ENCODE results near the gene RAB44.

Gene RAB44

DNA sequence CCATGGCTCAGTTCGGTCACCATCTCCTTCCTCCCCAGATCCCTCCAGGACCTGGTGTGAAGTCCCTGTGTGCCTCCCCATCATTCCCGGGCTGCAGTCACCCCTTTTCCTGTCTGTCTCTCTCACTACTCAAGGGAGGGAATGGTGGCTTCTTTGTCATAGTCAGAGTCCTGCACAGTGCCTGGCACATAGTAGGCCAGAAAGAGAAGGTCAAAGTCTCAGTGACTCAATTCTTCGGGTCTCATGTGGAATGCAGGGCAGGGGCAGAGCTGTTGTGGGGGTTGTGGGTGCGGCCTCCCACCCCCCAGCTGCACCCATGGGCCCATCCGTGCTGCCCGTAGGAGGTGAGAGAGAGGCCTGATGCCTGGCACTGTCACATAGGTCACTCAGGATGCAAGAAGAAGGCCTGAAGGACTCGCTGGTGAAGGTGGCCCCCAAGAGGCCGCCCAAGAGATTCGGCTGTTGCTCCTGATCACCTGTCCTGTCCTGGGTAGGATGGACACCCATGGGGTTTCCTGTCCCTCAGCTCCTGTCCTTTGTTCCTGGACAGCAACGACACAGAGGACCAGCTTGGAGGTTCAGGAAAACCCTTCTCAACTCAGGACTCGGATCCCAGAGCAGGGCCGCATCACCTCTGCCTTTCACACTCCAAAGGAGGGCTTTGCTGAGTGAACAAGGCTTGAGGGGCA is 34.1 kb downstream of the RAB44 start:
- H3K9me3 ChIP-seq (ENCODE audit: insufficient read depth, low read length), result no peaks in the 10 kb centered on the region
- no peak overlapping the region for H3K4me3 ChIP-seq (ENCODE audit: insufficient read length, low read depth)
- H3K9ac ChIP-seq (ENCODE audit: insufficient read length, low read depth), result no peak overlapping the region
- H3K4me1 ChIP-seq (ENCODE audit: insufficient read depth, insufficient read length), result peaks cover 18% of the 10 kb centered on the region
- no peaks in the 10 kb centered on the region for H3K36me3 ChIP-seq (ENCODE audit: insufficient read depth, insufficient read length, low read length)
- no peak for DNase-seq (ENCODE audit: low read depth, low spot score)
- TF ChIP-seq ZNF274 (IDR thresholded peaks at IDR 0.05; ENCODE audit: low read depth, low read length) (no peak), SUZ12 (IDR thresholded peaks at IDR 0.05; ENCODE audit: extremely low read depth, insufficient read depth, insufficient read length) (no peak), YY1 (IDR thresholded peaks at IDR 0.05; ENCODE audit: insufficient read depth, insufficient read length) (no peak)
- H3K27me3 ChIP-seq (ENCODE audit: insufficient read depth, insufficient read length), result no peaks in the 10 kb centered on the region

GRCh38 chr6:36733300-36733699 is 35.7 kb downstream of the RAB44 start:
- Histone ChIP-seq H3K27me3 (ENCODE audit: insufficient read depth, insufficient read length) (no peaks in the 10 kb centered on the region), H3K4me1 (ENCODE audit: insufficient read depth, insufficient read length) (peaks cover 18% of the 10 kb centered on the region), H3K9me3 (ENCODE audit: insufficient read depth, low read length) (no peaks in the 10 kb centered on the region), H3K9ac (ENCODE audit: insufficient read length, low read depth) (no peak overlapping the region), H3K36me3 (ENCODE audit: insufficient read depth, insufficient read length, low read length) (no peaks in the 10 kb centered on the region), H3K4me3 (ENCODE audit: insufficient read length, low read depth) (no peak overlapping the region)
- TF ChIP-seq YY1 (IDR thresholded peaks at IDR 0.05; ENCODE audit: insufficient read depth, insufficient read length), result no peak
- no peak for TF ChIP-seq ZNF274 (IDR thresholded peaks at IDR 0.05; ENCODE audit: low read depth, low read length)
- TF ChIP-seq SUZ12 (IDR thresholded peaks at IDR 0.05; ENCODE audit: extremely low read depth, insufficient read depth, insufficient read length), result no peak
- DNase-seq (ENCODE audit: low read depth, low spot score), result no peak

- DNase-seq (ENCODE audit: low read depth, low spot score), result no peak
- Histone ChIP-seq H3K4me1 (ENCODE audit: insufficient read depth, insufficient read length) (peaks cover 16% of the 10 kb centered on the region), H3K4me3 (ENCODE audit: insufficient read length, low read depth) (no peak overlapping the region), H3K9me3 (ENCODE audit: insufficient read depth, low read length) (no peaks in the 10 kb centered on the region), H3K9ac (ENCODE audit: insufficient read length, low read depth) (no peak overlapping the region), H3K27me3 (ENCODE audit: insufficient read depth, insufficient read length) (no peaks in the 10 kb centered on the region), H3K36me3 (ENCODE audit: insufficient read depth, insufficient read length, low read length) (no peaks in the 10 kb centered on the region)
- TF ChIP-seq ZNF274 (IDR thresholded peaks at IDR 0.05; ENCODE audit: low read depth, low read length), result no peak
- TF ChIP-seq YY1 (IDR thresholded peaks at IDR 0.05; ENCODE audit: insufficient read depth, insufficient read length), result no peak
- TF ChIP-seq SUZ12 (IDR thresholded peaks at IDR 0.05; ENCODE audit: extremely low read depth, insufficient read depth, insufficient read length), result no peak
These were observed 36.9 kb downstream of the RAB44 start for GRCh38 chr6:36734486-36735060.

DNA sequence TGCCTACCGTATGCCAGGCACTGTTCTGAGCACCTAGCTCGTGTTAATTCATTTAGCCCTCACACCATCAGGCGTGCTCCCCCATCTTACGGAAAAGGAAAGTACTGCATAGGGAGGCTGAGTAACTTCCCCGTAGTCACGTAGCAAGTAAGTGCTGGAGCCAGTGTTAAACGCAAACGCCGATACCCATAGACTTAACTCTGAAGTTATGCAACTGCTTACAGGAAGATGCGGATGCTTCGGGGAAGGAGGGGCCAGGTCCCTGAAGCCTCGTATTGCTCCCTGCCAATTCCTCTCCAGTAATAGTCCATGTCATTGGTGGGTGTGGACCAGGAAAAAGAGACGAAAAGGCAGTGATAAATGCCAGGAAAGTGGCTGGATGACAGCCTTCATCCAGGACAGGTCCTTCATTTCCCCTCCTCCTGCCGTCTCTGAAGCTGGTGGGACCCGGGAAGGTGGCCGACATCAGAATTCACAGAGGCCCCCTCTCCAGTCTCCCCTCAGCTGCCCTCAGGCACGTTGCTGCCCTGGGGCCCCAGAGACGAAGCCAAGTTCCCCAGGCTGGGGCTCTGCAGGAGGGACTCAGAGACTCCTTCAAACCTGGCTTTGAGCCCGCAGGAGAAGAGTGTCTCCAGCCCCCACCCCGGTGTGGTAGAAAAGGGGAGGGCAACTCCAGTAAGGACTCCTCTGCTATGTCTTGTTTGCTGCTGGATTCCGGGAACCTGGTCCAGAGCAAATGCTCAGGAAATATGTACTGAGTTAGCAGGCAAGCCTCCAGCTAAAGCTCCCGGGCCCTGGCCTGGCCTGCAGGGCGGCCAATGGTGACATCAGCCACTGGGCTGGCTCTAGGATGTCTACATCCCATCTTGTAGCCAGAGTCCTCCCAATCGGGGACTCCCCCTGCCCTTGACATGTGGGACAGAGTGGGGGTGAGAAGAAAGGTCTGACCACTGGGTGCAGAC is 37.8 kb downstream of the RAB44 start:
- Histone ChIP-seq H3K9ac (ENCODE audit: insufficient read length, low read depth) (no peak overlapping the region), H3K36me3 (ENCODE audit: insufficient read depth, insufficient read length, low read length) (no peaks in the 10 kb centered on the region), H3K27me3 (ENCODE audit: insufficient read depth, insufficient read length) (no peaks in the 10 kb centered on the region), H3K4me3 (ENCODE audit: insufficient read length, low read depth) (no peak overlapping the region), H3K9me3 (ENCODE audit: insufficient read depth, low read length) (no peaks in the 10 kb centered on the region), H3K4me1 (ENCODE audit: insufficient read depth, insufficient read length) (peaks cover 14% of the 10 kb centered on the region)
- TF ChIP-seq SUZ12 (IDR thresholded peaks at IDR 0.05; ENCODE audit: extremely low read depth, insufficient read depth, insufficient read length) (no peak), ZNF274 (IDR thresholded peaks at IDR 0.05; ENCODE audit: low read depth, low read length) (no peak)
- DNase-seq (ENCODE audit: low read depth, low spot score), result no peak

DNA sequence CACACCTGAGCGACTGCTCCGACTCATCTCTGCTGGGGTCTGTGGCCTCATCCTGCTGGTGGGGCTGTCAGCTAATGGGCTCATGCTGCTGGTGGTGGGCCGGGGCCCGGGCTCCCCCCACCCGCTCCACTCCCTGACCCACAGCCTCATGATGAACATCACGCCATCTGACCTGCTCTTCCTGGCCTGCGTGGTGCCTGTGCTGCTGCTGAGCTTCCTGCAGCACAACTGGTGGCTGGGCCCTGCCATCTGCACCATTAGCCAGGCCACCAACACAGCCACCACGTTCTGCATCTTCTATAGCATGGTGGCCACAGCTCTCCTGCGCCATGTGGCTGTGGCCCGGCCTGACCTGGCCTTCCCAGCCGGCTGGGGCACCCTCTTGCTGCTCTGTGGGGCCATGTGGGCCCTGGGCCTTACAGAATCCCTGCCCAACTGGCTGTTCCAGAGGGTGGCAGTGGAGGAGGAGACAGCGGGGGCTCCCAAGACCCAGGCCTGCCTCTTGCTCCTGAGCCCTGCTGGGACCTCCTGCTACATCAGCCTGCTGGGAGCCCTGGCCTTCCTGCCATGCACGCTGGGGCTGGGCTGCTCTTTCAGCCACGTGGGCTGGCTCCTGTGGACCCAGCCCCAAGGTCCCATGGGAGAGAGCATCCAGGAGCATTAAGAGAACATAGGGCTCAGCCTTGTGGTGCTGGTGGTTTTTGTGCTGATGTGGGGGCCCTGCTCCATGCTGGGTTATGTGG is 39.6 kb downstream of the RAB44 start:
- Histone ChIP-seq H3K36me3 (ENCODE audit: insufficient read depth, insufficient read length, low read length) (no peaks in the 10 kb centered on the region), H3K4me1 (ENCODE audit: insufficient read depth, insufficient read length) (peaks cover 10% of the 10 kb centered on the region), H3K9ac (ENCODE audit: insufficient read length, low read depth) (no peak overlapping the region), H3K9me3 (ENCODE audit: insufficient read depth, low read length) (no peaks in the 10 kb centered on the region), H3K27me3 (ENCODE audit: insufficient read depth, insufficient read length) (no peaks in the 10 kb centered on the region), H3K4me3 (ENCODE audit: insufficient read length, low read depth) (no peak overlapping the region)
- TF ChIP-seq YY1 (IDR thresholded peaks at IDR 0.05; ENCODE audit: insufficient read depth, insufficient read length), result no peak
- TF ChIP-seq ZNF274 (IDR thresholded peaks at IDR 0.05; ENCODE audit: low read depth, low read length), result no peak
- TF ChIP-seq SUZ12 (IDR thresholded peaks at IDR 0.05; ENCODE audit: extremely low read depth, insufficient read depth, insufficient read length), result no peak
- DNase-seq (ENCODE audit: low read depth, low spot score), result no peak

DNA sequence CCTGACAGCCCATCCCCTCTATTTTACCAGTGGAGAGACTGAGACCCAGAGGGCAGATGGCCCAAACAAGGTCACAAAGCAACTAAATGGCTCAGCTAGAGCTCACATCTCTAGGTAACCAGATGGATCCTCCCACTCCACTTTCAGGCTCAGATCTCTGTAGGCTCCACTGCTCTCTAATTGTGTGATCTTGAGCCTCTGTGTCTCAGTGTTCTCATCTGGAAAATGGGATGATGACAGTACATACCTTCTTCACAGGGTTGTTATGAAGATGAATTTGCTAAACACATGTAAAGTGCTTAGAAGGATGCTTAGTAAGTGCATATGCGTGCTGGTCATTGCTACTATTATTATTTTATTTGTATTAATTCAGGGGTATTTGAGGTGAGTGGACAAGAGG is 40.5 kb downstream of the RAB44 start:
- no peaks in the 10 kb centered on the region for H3K9me3 ChIP-seq (ENCODE audit: insufficient read depth, low read length)
- no peaks in the 10 kb centered on the region for H3K27me3 ChIP-seq (ENCODE audit: insufficient read depth, insufficient read length)
- no peak for DNase-seq (ENCODE audit: low read depth, low spot score)
- peaks cover 11% of the 10 kb centered on the region for H3K4me1 ChIP-seq (ENCODE audit: insufficient read depth, insufficient read length)
- H3K36me3 ChIP-seq (ENCODE audit: insufficient read depth, insufficient read length, low read length), result no peaks in the 10 kb centered on the region
- no peak overlapping the region for H3K9ac ChIP-seq (ENCODE audit: insufficient read length, low read depth)
- H3K4me3 ChIP-seq (ENCODE audit: insufficient read length, low read depth), result no peak overlapping the region
- TF ChIP-seq YY1 (IDR thresholded peaks at IDR 0.05; ENCODE audit: insufficient read depth, insufficient read length) (no peak), SUZ12 (IDR thresholded peaks at IDR 0.05; ENCODE audit: extremely low read depth, insufficient read depth, insufficient read length) (no peak), ZNF274 (IDR thresholded peaks at IDR 0.05; ENCODE audit: low read depth, low read length) (no peak)
